HEK293 (cell line): ENCODE results near the gene CCDC9.

Source experiments
- BCL11A ChIP-seq: fragments of 450-650 bp; formaldehyde crosslinking; IDR thresholded peaks from 2 replicates; pipeline ENCODE4 v1.5.1; 2016; ENCODE audit warnings: low read depth, missing biosample characterization, missing genetic modification characterization
- BCL11B ChIP-seq: fragments of 450-650 bp; formaldehyde crosslinking; IDR thresholded peaks from 2 replicates; pipeline ENCODE4 v1.5.1; 2016; ENCODE audit warnings: low read depth, missing biosample characterization, missing genetic modification characterization
- IKZF3 ChIP-seq: fragments of 450-650 bp; IDR thresholded peaks from 2 replicates; pipeline ENCODE4 v1.5.0; 2018; ENCODE audit warnings: missing biosample characterization, mild to moderate bottlenecking, missing genetic modification characterization, moderate library complexity
- MYNN ChIP-seq: fragments of 450-650 bp; formaldehyde crosslinking; IDR thresholded peaks from 2 replicates; pipeline ENCODE4 v1.5.1; 2016; ENCODE audit warnings: missing biosample characterization, missing genetic modification characterization, borderline replicate concordance
- OSR2 ChIP-seq: fragments of 450-650 bp; formaldehyde crosslinking; IDR thresholded peaks from 2 replicates; pipeline ENCODE4 v1.5.1; 2016; ENCODE audit warnings: missing biosample characterization, missing genetic modification characterization
- RBAK ChIP-seq: fragments of 450-650 bp; formaldehyde crosslinking; IDR thresholded peaks from 2 replicates; pipeline ENCODE4 v1.5.1; 2016; ENCODE audit warnings: missing biosample characterization, missing genetic modification characterization
- SP3 ChIP-seq: fragments of 450-650 bp; formaldehyde crosslinking; IDR thresholded peaks from 2 replicates; pipeline ENCODE4 v1.5.1; 2016; ENCODE audit warnings: missing biosample characterization, missing genetic modification characterization
- ZBTB8A ChIP-seq: fragments of 450-650 bp; formaldehyde crosslinking; IDR thresholded peaks from 2 replicates; pipeline ENCODE4 v1.5.1; 2016; ENCODE audit warnings: missing biosample characterization, missing genetic modification characterization
- ZFP41 ChIP-seq: fragments of 450-650 bp; formaldehyde crosslinking; IDR thresholded peaks from 2 replicates; pipeline ENCODE4 v1.5.1; 2016; ENCODE audit warnings: missing biosample characterization, missing genetic modification characterization, borderline replicate concordance
- ZNF10 ChIP-seq: fragments of 450-650 bp; formaldehyde crosslinking; IDR thresholded peaks from 2 replicates; pipeline ENCODE4 v1.5.1; 2017; ENCODE audit warnings: missing biosample characterization, missing genetic modification characterization
- ZNF169 ChIP-seq: fragments of 450-650 bp; formaldehyde crosslinking; IDR thresholded peaks from 2 replicates; pipeline ENCODE4 v1.5.1; 2016; ENCODE audit warnings: missing biosample characterization, missing genetic modification characterization
- ZNF202 ChIP-seq: fragments of 450-650 bp; formaldehyde crosslinking; IDR thresholded peaks from 2 replicates; pipeline ENCODE4 v1.5.1; 2016; ENCODE audit warnings: missing biosample characterization, missing genetic modification characterization, borderline replicate concordance
- ZNF223 ChIP-seq: fragments of 450-650 bp; formaldehyde crosslinking; IDR thresholded peaks from 2 replicates; pipeline ENCODE4 v1.5.1; 2016; ENCODE audit warnings: missing biosample characterization, missing genetic modification characterization
- ZNF23 ChIP-seq: fragments of 450-650 bp; formaldehyde crosslinking; IDR thresholded peaks from 2 replicates; pipeline ENCODE4 v1.5.1; 2016; ENCODE audit warnings: missing biosample characterization, missing genetic modification characterization, borderline replicate concordance
- ZNF324 ChIP-seq: fragments of 450-650 bp; formaldehyde crosslinking; IDR thresholded peaks from 2 replicates; pipeline ENCODE4 v1.5.1; 2016; ENCODE audit warnings: missing biosample characterization, missing genetic modification characterization
- ZNF37A ChIP-seq: fragments of 450-650 bp; IDR thresholded peaks from 2 replicates; pipeline ENCODE4 v1.5.1; 2018; ENCODE audit warnings: missing biosample characterization, missing genetic modification characterization
- ZNF426 ChIP-seq: fragments of 450-650 bp; formaldehyde crosslinking; IDR thresholded peaks from 2 replicates; pipeline ENCODE4 v1.5.1; 2017; ENCODE audit warnings: missing biosample characterization, missing genetic modification characterization, mild to moderate bottlenecking, inconsistent platforms, moderate library complexity
- ZNF514 ChIP-seq: fragments of 450-650 bp; formaldehyde crosslinking; IDR thresholded peaks from 2 replicates; pipeline ENCODE4 v1.5.1; 2016; ENCODE audit warnings: missing biosample characterization, missing genetic modification characterization
- ZNF555 ChIP-seq: fragments of 450-650 bp; formaldehyde crosslinking; conservative IDR thresholded peaks from 2 replicates; pipeline ENCODE4 v1.5.1; 2017; ENCODE audit warnings: missing biosample characterization, mild to moderate bottlenecking, missing genetic modification characterization, inconsistent platforms
- ZNF610 ChIP-seq: fragments of 450-650 bp; formaldehyde crosslinking; IDR thresholded peaks from 2 replicates; pipeline ENCODE4 v1.5.1; 2016; ENCODE audit warnings: missing biosample characterization, missing genetic modification characterization, borderline replicate concordance
- ZNF621 ChIP-seq: fragments of 450-650 bp; formaldehyde crosslinking; IDR thresholded peaks from 2 replicates; pipeline ENCODE4 v1.5.1; 2017; ENCODE audit warnings: missing biosample characterization, missing genetic modification characterization
- ZNF629 ChIP-seq: fragments of 450-650 bp; formaldehyde crosslinking; IDR thresholded peaks from 2 replicates; pipeline ENCODE4 v1.5.1; 2017; ENCODE audit warnings: missing biosample characterization, missing genetic modification characterization
- ZNF76 ChIP-seq: fragments of 450-650 bp; formaldehyde crosslinking; IDR thresholded peaks from 2 replicates; pipeline ENCODE4; 2016; ENCODE audit warnings: low read depth, missing biosample characterization, missing genetic modification characterization, borderline replicate concordance
- TF ChIP-seq, protein P1 (sequence below): fragments of 450-650 bp; formaldehyde crosslinking; IDR thresholded peaks from 2 replicates; pipeline ENCODE4 v1.5.1; 2017; ENCODE audit warnings: missing biosample characterization, missing genetic modification characterization
- TF ChIP-seq, protein P2 (sequence below): fragments of 450-650 bp; formaldehyde crosslinking; IDR thresholded peaks from 2 replicates; pipeline ENCODE4 v1.5.1; 2017; ENCODE audit warnings: missing biosample characterization, missing genetic modification characterization
- TF ChIP-seq, protein P3 (sequence below): fragments of 450-650 bp; formaldehyde crosslinking; IDR thresholded peaks from 2 replicates; pipeline ENCODE4 v1.5.1; 2016; ENCODE audit warnings: missing biosample characterization, missing genetic modification characterization
- TF ChIP-seq, protein P4 (sequence below): fragments of 450-650 bp; formaldehyde crosslinking; IDR thresholded peaks from 2 replicates; pipeline ENCODE4 v1.5.1; 2016; ENCODE audit warnings: missing biosample characterization, missing genetic modification characterization
- TF ChIP-seq, protein P5 (sequence below): sonication (generic); formaldehyde crosslinking; IDR thresholded peaks from 2 replicates; pipeline ENCODE4 v1.8.1; 2022; ENCODE audit warnings: mild to moderate bottlenecking, moderate library complexity, missing genetic modification reagents
- TF ChIP-seq, protein P6 (sequence below): fragments of 450-650 bp; formaldehyde crosslinking; IDR thresholded peaks from 2 replicates; pipeline ENCODE4 v1.5.1; 2016; ENCODE audit warnings: missing biosample characterization, missing genetic modification characterization
- TF ChIP-seq, protein P7 (sequence below): IDR thresholded peaks from 2 replicates; pipeline ENCODE4 v1.6.1; 2011; ENCODE audit warnings: mild to moderate bottlenecking, low read depth, low read length, borderline replicate concordance

Gene CCDC9

DNA sequence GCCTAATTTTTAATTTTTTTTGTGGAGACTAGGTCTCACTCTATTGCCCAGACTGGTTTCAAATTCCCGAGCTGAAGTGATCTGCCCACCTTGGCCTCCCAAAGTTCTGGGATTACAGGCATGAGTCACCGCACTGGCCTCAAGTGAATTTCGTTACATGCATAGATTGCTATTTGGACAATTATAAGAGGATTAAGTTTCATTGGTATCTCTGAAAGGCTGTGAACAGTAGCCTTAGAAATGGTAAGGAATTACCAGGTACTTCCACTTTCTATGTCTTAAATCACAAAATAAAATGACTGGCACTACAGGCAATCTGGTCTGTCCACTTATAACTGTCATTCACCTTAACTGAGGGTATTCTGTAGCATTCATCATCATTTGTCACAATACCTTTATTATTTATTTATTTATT lies 2.9 kb upstream of the CCDC9 start (continued):
- TF ChIP-seq, protein P1, sequence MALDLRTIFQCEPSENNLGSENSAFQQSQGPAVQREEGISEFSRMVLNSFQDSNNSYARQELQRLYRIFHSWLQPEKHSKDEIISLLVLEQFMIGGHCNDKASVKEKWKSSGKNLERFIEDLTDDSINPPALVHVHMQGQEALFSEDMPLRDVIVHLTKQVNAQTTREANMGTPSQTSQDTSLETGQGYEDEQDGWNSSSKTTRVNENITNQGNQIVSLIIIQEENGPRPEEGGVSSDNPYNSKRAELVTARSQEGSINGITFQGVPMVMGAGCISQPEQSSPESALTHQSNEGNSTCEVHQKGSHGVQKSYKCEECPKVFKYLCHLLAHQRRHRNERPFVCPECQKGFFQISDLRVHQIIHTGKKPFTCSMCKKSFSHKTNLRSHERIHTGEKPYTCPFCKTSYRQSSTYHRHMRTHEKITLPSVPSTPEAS = no peak
- TF ChIP-seq BCL11B = no peak
- no peak for TF ChIP-seq ZNF324 (tag by site-specific recombination)
- TF ChIP-seq, protein P2, sequence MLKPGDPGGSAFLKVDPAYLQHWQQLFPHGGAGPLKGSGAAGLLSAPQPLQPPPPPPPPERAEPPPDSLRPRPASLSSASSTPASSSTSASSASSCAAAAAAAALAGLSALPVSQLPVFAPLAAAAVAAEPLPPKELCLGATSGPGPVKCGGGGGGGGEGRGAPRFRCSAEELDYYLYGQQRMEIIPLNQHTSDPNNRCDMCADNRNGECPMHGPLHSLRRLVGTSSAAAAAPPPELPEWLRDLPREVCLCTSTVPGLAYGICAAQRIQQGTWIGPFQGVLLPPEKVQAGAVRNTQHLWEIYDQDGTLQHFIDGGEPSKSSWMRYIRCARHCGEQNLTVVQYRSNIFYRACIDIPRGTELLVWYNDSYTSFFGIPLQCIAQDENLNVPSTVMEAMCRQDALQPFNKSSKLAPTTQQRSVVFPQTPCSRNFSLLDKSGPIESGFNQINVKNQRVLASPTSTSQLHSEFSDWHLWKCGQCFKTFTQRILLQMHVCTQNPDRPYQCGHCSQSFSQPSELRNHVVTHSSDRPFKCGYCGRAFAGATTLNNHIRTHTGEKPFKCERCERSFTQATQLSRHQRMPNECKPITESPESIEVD (tag by site-specific recombination) = peak; percentile 77; the same call in 1 of the 2 replicates
- no peak for TF ChIP-seq ZNF76 (tag by site-specific recombination)
- TF ChIP-seq ZNF621 (tag by site-specific recombination) = no peak
- TF ChIP-seq ZNF223 (tag by site-specific recombination) = no peak
- TF ChIP-seq, protein P3, sequence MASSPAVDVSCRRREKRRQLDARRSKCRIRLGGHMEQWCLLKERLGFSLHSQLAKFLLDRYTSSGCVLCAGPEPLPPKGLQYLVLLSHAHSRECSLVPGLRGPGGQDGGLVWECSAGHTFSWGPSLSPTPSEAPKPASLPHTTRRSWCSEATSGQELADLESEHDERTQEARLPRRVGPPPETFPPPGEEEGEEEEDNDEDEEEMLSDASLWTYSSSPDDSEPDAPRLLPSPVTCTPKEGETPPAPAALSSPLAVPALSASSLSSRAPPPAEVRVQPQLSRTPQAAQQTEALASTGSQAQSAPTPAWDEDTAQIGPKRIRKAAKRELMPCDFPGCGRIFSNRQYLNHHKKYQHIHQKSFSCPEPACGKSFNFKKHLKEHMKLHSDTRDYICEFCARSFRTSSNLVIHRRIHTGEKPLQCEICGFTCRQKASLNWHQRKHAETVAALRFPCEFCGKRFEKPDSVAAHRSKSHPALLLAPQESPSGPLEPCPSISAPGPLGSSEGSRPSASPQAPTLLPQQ = peak; percentile 68; the same call in 1 of the 2 replicates
- TF ChIP-seq ZFP41 (tag by site-specific recombination) = no peak
- TF ChIP-seq, protein P4, sequence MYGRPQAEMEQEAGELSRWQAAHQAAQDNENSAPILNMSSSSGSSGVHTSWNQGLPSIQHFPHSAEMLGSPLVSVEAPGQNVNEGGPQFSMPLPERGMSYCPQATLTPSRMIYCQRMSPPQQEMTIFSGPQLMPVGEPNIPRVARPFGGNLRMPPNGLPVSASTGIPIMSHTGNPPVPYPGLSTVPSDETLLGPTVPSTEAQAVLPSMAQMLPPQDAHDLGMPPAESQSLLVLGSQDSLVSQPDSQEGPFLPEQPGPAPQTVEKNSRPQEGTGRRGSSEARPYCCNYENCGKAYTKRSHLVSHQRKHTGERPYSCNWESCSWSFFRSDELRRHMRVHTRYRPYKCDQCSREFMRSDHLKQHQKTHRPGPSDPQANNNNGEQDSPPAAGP = peak; percentile 46; the same call in 1 of the 2 replicates
- no peak for TF ChIP-seq ZNF169 (tag by site-specific recombination)
- no peak for TF ChIP-seq ZBTB8A (tag by site-specific recombination)
- TF ChIP-seq RBAK (tag by site-specific recombination) = no peak
- TF ChIP-seq ZNF555 = no peak
- TF ChIP-seq BCL11A (tag by site-specific recombination) = peak; percentile 96
- peak; percentile 89 for TF ChIP-seq ZNF629
- peak; percentile 87 for TF ChIP-seq IKZF3
- TF ChIP-seq ZNF10 (tag by site-specific recombination) = 0 out of 2 replicates have a peak, but pooled peaks have one; percentile 48
- no peak for TF ChIP-seq ZNF514 (tag by site-specific recombination)
- TF ChIP-seq OSR2 (tag by site-specific recombination) = peak; percentile 93
- no peak for TF ChIP-seq ZNF202 (tag by site-specific recombination)
- TF ChIP-seq ZNF426 (tag by site-specific recombination) = no peak
- TF ChIP-seq MYNN = no peak
- TF ChIP-seq, protein P5, sequence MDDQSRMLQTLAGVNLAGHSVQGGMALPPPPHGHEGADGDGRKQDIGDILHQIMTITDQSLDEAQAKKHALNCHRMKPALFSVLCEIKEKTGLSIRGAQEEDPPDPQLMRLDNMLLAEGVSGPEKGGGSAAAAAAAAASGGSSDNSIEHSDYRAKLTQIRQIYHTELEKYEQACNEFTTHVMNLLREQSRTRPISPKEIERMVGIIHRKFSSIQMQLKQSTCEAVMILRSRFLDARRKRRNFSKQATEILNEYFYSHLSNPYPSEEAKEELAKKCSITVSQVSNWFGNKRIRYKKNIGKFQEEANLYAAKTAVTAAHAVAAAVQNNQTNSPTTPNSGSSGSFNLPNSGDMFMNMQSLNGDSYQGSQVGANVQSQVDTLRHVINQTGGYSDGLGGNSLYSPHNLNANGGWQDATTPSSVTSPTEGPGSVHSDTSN = no peak
- peak; percentile 44; the same call in 1 of the 2 replicates for TF ChIP-seq SP3 (tag by site-specific recombination)
- no peak for TF ChIP-seq ZNF610 (tag by site-specific recombination)
- TF ChIP-seq, protein P6, sequence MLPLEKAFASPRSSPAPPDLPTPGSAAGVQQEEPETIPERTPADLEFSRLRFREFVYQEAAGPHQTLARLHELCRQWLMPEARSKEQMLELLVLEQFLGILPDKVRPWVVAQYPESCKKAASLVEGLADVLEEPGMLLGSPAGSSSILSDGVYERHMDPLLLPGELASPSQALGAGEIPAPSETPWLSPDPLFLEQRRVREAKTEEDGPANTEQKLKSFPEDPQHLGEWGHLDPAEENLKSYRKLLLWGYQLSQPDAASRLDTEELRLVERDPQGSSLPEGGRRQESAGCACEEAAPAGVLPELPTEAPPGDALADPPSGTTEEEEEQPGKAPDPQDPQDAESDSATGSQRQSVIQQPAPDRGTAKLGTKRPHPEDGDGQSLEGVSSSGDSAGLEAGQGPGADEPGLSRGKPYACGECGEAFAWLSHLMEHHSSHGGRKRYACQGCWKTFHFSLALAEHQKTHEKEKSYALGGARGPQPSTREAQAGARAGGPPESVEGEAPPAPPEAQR (tag by site-specific recombination) = no peak
- TF ChIP-seq ZNF23 (tag by site-specific recombination) = no peak
- TF ChIP-seq ZNF37A (tag by site-specific recombination) = no peak
- TF ChIP-seq, protein P7, sequence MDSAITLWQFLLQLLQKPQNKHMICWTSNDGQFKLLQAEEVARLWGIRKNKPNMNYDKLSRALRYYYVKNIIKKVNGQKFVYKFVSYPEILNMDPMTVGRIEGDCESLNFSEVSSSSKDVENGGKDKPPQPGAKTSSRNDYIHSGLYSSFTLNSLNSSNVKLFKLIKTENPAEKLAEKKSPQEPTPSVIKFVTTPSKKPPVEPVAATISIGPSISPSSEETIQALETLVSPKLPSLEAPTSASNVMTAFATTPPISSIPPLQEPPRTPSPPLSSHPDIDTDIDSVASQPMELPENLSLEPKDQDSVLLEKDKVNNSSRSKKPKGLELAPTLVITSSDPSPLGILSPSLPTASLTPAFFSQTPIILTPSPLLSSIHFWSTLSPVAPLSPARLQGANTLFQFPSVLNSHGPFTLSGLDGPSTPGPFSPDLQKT = no peak
